CD4-positive, alpha-beta memory T cell (primary cell): ENCODE measurements around the gene ABL2. TPM values are rescaled to one million over a fixed set of nuclear protein-coding genes. Genes with fewer than 3 reads are reported as not detected.
"Not testable (repeated sequence)": the region's sequence is repeated elsewhere in the genome, so short reads cannot be mapped to it uniquely, and the experiment has no call there.

ENCODE experiments used
- CTCF ChIA-PET: fragments of 350-600 bp; sonication (Branson Sonifier 250); formaldehyde crosslinking; loops from one replicate; lab custom pipeline; 2021; ENCODE audit warnings: inconsistent platforms; ENCODE audit not compliant: partially characterized antibody; lab: Charles Lee
- POLR2A ChIA-PET: fragments of 350-600 bp; sonication (Branson Sonifier 250); formaldehyde crosslinking; loops from one replicate; lab custom pipeline; 2021; ENCODE audit not compliant: partially characterized antibody; lab: Charles Lee
- DNase-seq, 5 donors: peaks; one replicate each; pipeline versions ENCODE4 v3.0.0 to v3.0.0-alpha.2; 2020 to 2022; ENCODE audit warnings: mixed read lengths in 1 of 5
- H3K27ac ChIP-seq: one replicate; pipeline ENCODE4 v1.7.0; 2013; ENCODE audit warnings: low read depth, low read length
- H3K27me3 ChIP-seq: 2 replicates; pipeline ENCODE4 v1.7.0; 2013; ENCODE audit warnings: mild to moderate bottlenecking, low read length, moderate library complexity; ENCODE audit not compliant: insufficient read depth
- H3K36me3 ChIP-seq: 2 replicates; pipeline ENCODE4 v1.7.0; 2013; ENCODE audit warnings: mild to moderate bottlenecking, low read length, moderate library complexity; ENCODE audit not compliant: insufficient read depth
- H3K4me1 ChIP-seq: 2 replicates; pipeline ENCODE4 v1.7.0; 2013; ENCODE audit warnings: mild to moderate bottlenecking, low read length, moderate library complexity; ENCODE audit not compliant: insufficient read depth
- H3K4me3 ChIP-seq, 2 donors: one replicate each; pipeline ENCODE4 v1.7.0; 2013; ENCODE audit warnings: low read length in 2 of 2, mild to moderate bottlenecking in 1 of 2
- H3K9me3 ChIP-seq, 2 donors: one replicate each; pipeline ENCODE4 v1.7.0; 2013; ENCODE audit warnings: low read length in 2 of 2, control low read depth in 1 of 2; ENCODE audit not compliant: control insufficient read depth in 1 of 2
- H3K27ac Mint-ChIP-seq, 7 donors: one replicate each; pipeline ENCODE4 v1.8.0; 2020 to 2021; ENCODE audit warnings: mixed read lengths in 7 of 7, mild to moderate bottlenecking in 6 of 7, inconsistent platforms in 3 of 7, moderate library complexity in 3 of 7
- H3K27me3 Mint-ChIP-seq, 2 donors: one replicate each; pipeline ENCODE4 v1.8.0; 2020 to 2021; ENCODE audit warnings: mixed read lengths in 2 of 2
- H3K36me3 Mint-ChIP-seq, 2 donors: one replicate each; pipeline ENCODE4 v1.8.0; 2020 to 2021; ENCODE audit warnings: mixed read lengths in 2 of 2, inconsistent platforms in 1 of 2, mild to moderate bottlenecking in 1 of 2
- H3K4me1 Mint-ChIP-seq, 4 donors: one replicate each; pipeline ENCODE4 v1.8.0; 2020 to 2021; ENCODE audit warnings: mixed read lengths in 4 of 4, mild to moderate bottlenecking in 1 of 4
- H3K4me3 Mint-ChIP-seq, 8 donors: one replicate each; pipeline ENCODE4 v1.8.0; 2020 to 2021; ENCODE audit warnings: mixed read lengths in 8 of 8, mild to moderate bottlenecking in 7 of 8, moderate library complexity in 6 of 8, inconsistent platforms in 3 of 8
- H3K9me3 Mint-ChIP-seq, 8 donors: one replicate each; pipeline ENCODE4 v1.8.0; 2020 to 2021; ENCODE audit warnings: mixed read lengths in 8 of 8, mild to moderate bottlenecking in 5 of 8, inconsistent platforms in 3 of 8, moderate library complexity in 1 of 8
- intact Hi-C: fragments of 100-400 bp; cut with micrococcal nuclease; formaldehyde crosslinking; loops from one replicate; pipeline ENCODE4 v1.15.1; 2023
- polyA plus RNA-seq, 2 donors: library from polyadenylated mRNA; unstranded; fragments of 300-500 nt; fragmentation: Illumina TruSeq; gene quantifications; one replicate each; pipeline ENCODE4 v1.2.3, GENCODE V29; 2021
- total RNA-seq, 2 experiments: library from RNA; stranded (reverse); gene quantifications; one replicate each; pipeline ENCODE4 v1.2.3, GENCODE V29; 2021

Gene ABL2
- total and polyA plus RNA-seq, 4 experiments from 2014 or later, result 1.2 to 18.6 (median 9.5) TPM

DNA sequence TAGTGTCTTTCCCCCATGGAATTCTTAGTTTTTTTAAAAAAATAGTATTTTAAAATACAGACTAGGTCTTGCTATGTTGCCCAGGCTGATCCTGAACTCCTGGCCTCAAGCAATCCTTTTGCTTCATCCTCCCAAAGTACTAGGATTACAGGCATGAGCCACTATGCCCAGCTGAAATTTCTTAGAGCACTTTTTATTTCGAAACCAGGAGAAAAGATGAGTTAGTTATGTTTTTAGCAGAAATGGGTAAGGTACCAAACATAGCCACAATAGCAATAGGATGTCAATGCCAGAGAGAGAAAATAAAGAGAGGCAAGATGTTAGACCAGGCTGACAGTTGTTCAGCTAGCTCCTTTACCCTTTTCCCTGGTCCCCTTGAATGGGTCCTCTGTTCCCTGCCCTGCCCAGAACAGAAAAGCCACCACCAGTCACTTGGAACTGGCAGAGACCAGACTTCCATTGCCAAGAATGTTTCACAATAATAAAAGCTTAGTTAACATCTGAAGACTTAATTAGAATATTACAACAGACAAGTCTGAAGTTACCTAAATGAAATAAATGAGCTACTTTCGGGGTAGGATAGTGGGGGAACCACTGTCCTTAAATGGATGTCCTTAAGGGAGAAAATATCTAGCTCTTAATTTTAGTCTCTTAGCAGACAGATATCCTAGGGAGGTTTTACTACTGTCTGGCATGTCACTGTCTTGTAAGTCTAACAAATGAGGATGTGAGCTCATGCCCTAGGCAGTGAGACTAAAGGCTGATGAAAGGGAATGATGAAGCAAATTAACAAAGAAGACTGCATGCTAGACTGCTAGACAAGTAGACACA, 54.3 kb downstream of the ABL2 start:
- POLR2A ChIA-PET, result interaction anchor here (1.1 kb wide), 1 partner anchor 119 kb away, joined by 3 read pairs; the partner anchor contains the start of gene SOAT1
- intact Hi-C loops, result no loop called here

GRCh38 chr1:179170468-179170770, 59.1 kb downstream of the ABL2 start:
- H3K27ac ChIP-seq, POLR2A ChIA-PET, H3K27ac Mint-ChIP-seq, H3K9me3 ChIP-seq, H3K9me3 Mint-ChIP-seq, H3K36me3 Mint-ChIP-seq, H3K4me1 ChIP-seq, H3K27me3 ChIP-seq, DNase-seq, H3K36me3 ChIP-seq, H3K4me3 Mint-ChIP-seq, intact Hi-C loops, H3K27me3 Mint-ChIP-seq, H3K4me3 ChIP-seq, CTCF ChIA-PET: not testable (repeated sequence)
- peaks cover 0 to 15% (median 10%) of the 10 kb centered on the region in 4 donors for H3K4me1 Mint-ChIP-seq

More for the DNA sequence above, 54.3 kb downstream of the ABL2 start:
- H3K4me3 Mint-ChIP-seq, result no peak overlapping the region
- CTCF ChIA-PET, result interaction anchor here (0.6 kb wide), 1 partner anchor 1086 kb away, joined by 3 read pairs; no protein-coding TSS in a partner anchor
- H3K4me3 ChIP-seq, result no peak overlapping the region
- no peaks in the 10 kb centered on the region for H3K9me3 ChIP-seq
- H3K4me1 ChIP-seq, result no peaks in the 10 kb centered on the region
- H3K36me3 Mint-ChIP-seq, result no peaks in the 10 kb centered on the region
- no peaks in the 10 kb centered on the region for H3K9me3 Mint-ChIP-seq
- no peak overlapping the region for H3K27ac Mint-ChIP-seq
- no peaks in the 10 kb centered on the region for H3K27me3 ChIP-seq
- H3K27ac ChIP-seq, result no peak overlapping the region
- H3K27me3 Mint-ChIP-seq, result no peaks in the 10 kb centered on the region
- DNase-seq, result no peak
- H3K36me3 ChIP-seq, result no peaks in the 10 kb centered on the region
- peaks cover 0 to 5% (median 2%) of the 10 kb centered on the region in 4 donors for H3K4me1 Mint-ChIP-seq

GRCh38 chr1:179169616-179170467, 59.6 kb downstream of the ABL2 start:
- H3K4me3 Mint-ChIP-seq, result no peak overlapping the region
- no peak for DNase-seq
- H3K9me3 Mint-ChIP-seq, result no peaks in the 10 kb centered on the region
- H3K27me3 ChIP-seq, result no peaks in the 10 kb centered on the region
- H3K4me1 Mint-ChIP-seq, result peaks cover 0 to 17% (median 10%) of the 10 kb centered on the region in 4 donors
- no peak overlapping the region for H3K27ac ChIP-seq
- no peak overlapping the region for H3K27ac Mint-ChIP-seq
- POLR2A ChIA-PET, result no interaction called here
- no peak overlapping the region for H3K4me3 ChIP-seq
- H3K27me3 Mint-ChIP-seq, result no peaks in the 10 kb centered on the region
- H3K4me1 ChIP-seq, result no peaks in the 10 kb centered on the region
- no peaks in the 10 kb centered on the region for H3K36me3 Mint-ChIP-seq
- no peaks in the 10 kb centered on the region for H3K9me3 ChIP-seq
- intact Hi-C loops, result no loop called here
- no peaks in the 10 kb centered on the region for H3K36me3 ChIP-seq
- CTCF ChIA-PET, result no interaction called here

- peak overlapping the region in 1 of 7 donors; percentile 22 for H3K27ac Mint-ChIP-seq
- no peak overlapping the region for H3K27ac ChIP-seq
- DNase-seq, result no peak
- no peaks in the 10 kb centered on the region for H3K27me3 Mint-ChIP-seq
- no peaks in the 10 kb centered on the region for H3K27me3 ChIP-seq
- H3K36me3 ChIP-seq, result no peaks in the 10 kb centered on the region
- H3K4me1 Mint-ChIP-seq, result peaks cover 0 to 21% (median 10%) of the 10 kb centered on the region in 4 donors
- H3K4me3 Mint-ChIP-seq, result no peak overlapping the region
- H3K4me3 ChIP-seq, result no peak overlapping the region
- intact Hi-C loops, result no loop called here
- CTCF ChIA-PET, result interaction anchor here (1.0 kb wide), 1 partner anchor 11 kb away, joined by 3 read pairs; no protein-coding TSS in a partner anchor
- no peaks in the 10 kb centered on the region for H3K4me1 ChIP-seq
- POLR2A ChIA-PET, result interaction anchor here (0.5 to 0.9 kb wide), 2 partner anchors 13 to 47 kb away, joined by 4 read pairs; no protein-coding TSS in a partner anchor
- H3K9me3 Mint-ChIP-seq, result no peaks in the 10 kb centered on the region
- peaks cover 2 to 4% of the 10 kb centered on the region in 2 donors for H3K36me3 Mint-ChIP-seq
- H3K9me3 ChIP-seq, result no peaks in the 10 kb centered on the region
These were observed 60.9 kb downstream of the ABL2 start for GRCh38 chr1:179168536-179168935.

DNA sequence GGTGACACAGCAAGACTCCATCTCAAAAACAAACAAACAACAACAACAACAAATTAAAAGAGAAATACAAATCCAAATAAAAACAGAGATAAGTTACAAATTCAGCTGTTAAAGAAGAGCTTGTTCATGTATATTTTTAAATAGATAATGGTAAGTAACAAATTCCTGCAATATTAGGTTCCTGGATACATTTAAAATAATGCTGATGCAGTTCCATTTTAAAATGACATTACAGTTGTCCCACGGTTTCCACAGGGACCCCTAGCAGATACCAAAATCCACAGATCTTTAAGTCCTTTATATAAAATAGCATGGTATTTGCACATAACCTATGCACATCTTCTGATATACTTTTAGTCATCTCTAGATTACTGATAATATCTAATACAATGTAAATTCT, 61.5 kb downstream of the ABL2 start:
- no peaks in the 10 kb centered on the region for H3K9me3 Mint-ChIP-seq
- no peak for DNase-seq
- Histone ChIP-seq H3K9me3 (no peaks in the 10 kb centered on the region), H3K4me1 (no peaks in the 10 kb centered on the region), H3K27ac (no peak overlapping the region), H3K36me3 (no peaks in the 10 kb centered on the region), H3K27me3 (no peaks in the 10 kb centered on the region), H3K4me3 (no peak overlapping the region)
- H3K4me1 Mint-ChIP-seq, result peaks cover 0 to 21% (median 11%) of the 10 kb centered on the region in 4 donors
- POLR2A ChIA-PET, result interaction anchor here (0.5 to 0.9 kb wide), 2 partner anchors 13 to 48 kb away, joined by 4 read pairs; no protein-coding TSS in a partner anchor
- no peak overlapping the region for H3K4me3 Mint-ChIP-seq
- H3K36me3 Mint-ChIP-seq, result peaks cover 2 to 4% of the 10 kb centered on the region in 2 donors
- CTCF ChIA-PET, result interaction anchor here (1.0 kb wide), 1 partner anchor 10 kb away, joined by 3 read pairs; no protein-coding TSS in a partner anchor
- intact Hi-C loops, result no loop called here
- no peaks in the 10 kb centered on the region for H3K27me3 Mint-ChIP-seq
- H3K27ac Mint-ChIP-seq, result peak overlapping the region in 1 of 7 donors; percentile 66

DNA sequence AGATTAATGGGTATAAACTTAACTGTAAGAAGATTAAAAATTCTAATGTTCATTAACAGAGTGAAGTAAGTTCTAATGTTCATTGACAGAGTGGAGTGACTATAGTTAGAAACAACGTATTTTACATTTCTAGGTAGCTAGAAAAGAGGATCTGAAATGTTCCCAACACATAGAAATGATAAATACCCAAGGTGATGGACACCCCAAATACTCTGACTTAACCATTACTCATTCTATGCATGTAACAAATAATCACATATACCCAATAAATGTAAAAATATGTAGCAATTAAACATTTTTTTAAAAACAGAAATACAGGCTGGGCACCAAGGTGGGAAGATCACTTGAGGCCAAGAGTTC, 62.1 kb downstream of the ABL2 start:
- ChIA-PET POLR2A (no interaction called here), CTCF (no interaction called here)
- Mint-ChIP-seq H3K36me3 (peaks cover 2 to 4% of the 10 kb centered on the region in 2 donors), H3K9me3 (no peaks in the 10 kb centered on the region), H3K4me1 (peaks cover 0 to 21% (median 12%) of the 10 kb centered on the region in 4 donors), H3K27me3 (no peaks in the 10 kb centered on the region), H3K4me3 (no peak overlapping the region), H3K27ac (peak overlapping the region in 1 of 7 donors; percentile 13)
- no peaks in the 10 kb centered on the region for H3K4me1 ChIP-seq
- DNase-seq, result no peak
- H3K27ac ChIP-seq, result no peak overlapping the region
- intact Hi-C loops, result no loop called here
- no peak overlapping the region for H3K4me3 ChIP-seq
- no peaks in the 10 kb centered on the region for H3K27me3 ChIP-seq
- no peaks in the 10 kb centered on the region for H3K9me3 ChIP-seq
- no peaks in the 10 kb centered on the region for H3K36me3 ChIP-seq
